ENCODE data around the gene SHC3. TPM values are rescaled to one million over a fixed set of nuclear protein-coding genes. Genes with fewer than 3 reads are reported as not detected.
"Not testable (repeated sequence)": the region's sequence is repeated elsewhere in the genome, so short reads cannot be mapped to it uniquely, and the experiment has no call there.

SHC3 gene
- total RNA-seq, result 10 to 100 TPM in 5 of 8 experiments, 1 to 10 TPM in 3; 4.6 to 40.7 (median 10.7) TPM

GRCh38 chr9:89177944-89178829 is at the start of gene SHC3:
SHC3 (minus strand) TSS chr9:89178818; CDS start chr9:89178460, 358 bp downstream.
- in situ Hi-C loops (cut with MboI; ENCODE audit: low pct_unique_long_range_greater_than_20kb in 2 of 9, low sequenced_read_pairs in 9 of 9, unreplicated experiment in 9 of 9), result no loop called here
- peak within 1 kb of the TSS; percentile 50 to 87 (median 68) for H3K4me3 ChIP-seq
- H3K4me1 ChIP-seq (replicated peaks in 1 of 2), result peaks cover 21 to 23% of the 10 kb centered on the region in 2 donors
- peak within 1 kb of the TSS; percentile 59 to 90 for H3K27ac ChIP-seq
- 0 to 44% (median 3%) methylated on average over 1 to 13 of the region's 96 CpGs; no CpG with 5 or more reads in 3 of the 10 experiments for WGBS, 10 experiments
- ATAC-seq (replicated peaks in 6 of 8), result peak; percentile 4 to 54 (median 48)

DNA sequence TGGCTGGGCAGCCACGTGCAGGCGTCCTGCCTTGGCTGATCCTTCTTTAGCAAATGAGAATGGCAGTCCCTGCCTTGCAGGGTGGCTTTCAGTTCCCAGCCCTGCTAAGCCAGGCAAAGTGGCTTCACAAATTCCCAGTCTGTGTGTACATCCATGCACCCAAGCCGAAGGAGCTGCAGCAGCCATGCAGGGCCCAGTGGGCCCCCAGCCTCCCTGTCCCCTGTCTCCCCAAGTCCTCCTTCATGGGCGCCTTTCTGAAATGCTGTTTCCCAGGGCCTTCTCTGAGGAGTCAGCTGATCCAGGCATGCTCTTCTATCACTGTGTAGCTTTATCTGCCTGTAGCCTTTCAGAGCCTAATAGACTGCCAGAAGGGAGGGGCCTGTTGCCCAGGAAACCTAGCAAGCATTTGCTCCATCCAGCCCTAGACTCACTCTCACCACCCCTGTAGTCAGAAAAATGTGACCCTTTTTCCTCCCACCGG is 47.4 kb upstream of the SHC3 start:
- in situ Hi-C loops (cut with MboI; ENCODE audit: low pct_unique_long_range_greater_than_20kb in 2 of 9, low sequenced_read_pairs in 9 of 9, unreplicated experiment in 9 of 9), result no loop called here
- Histone ChIP-seq H3K4me1 (replicated peaks in 1 of 2) (peaks cover 15 to 19% of the 10 kb centered on the region in 2 donors), H3K27ac (peak overlapping the region; percentile 51 to 77), H3K4me3 (no peak overlapping the region)
- peak; percentile 80 to 100 (median 99) for ATAC-seq (replicated peaks in 6 of 8)
- 0 to 100% (median 7%) methylated on average over 1 to 3 of the region's 5 CpGs; no CpG with 5 or more reads in 5 of the 10 experiments for WGBS, 10 experiments

DNA sequence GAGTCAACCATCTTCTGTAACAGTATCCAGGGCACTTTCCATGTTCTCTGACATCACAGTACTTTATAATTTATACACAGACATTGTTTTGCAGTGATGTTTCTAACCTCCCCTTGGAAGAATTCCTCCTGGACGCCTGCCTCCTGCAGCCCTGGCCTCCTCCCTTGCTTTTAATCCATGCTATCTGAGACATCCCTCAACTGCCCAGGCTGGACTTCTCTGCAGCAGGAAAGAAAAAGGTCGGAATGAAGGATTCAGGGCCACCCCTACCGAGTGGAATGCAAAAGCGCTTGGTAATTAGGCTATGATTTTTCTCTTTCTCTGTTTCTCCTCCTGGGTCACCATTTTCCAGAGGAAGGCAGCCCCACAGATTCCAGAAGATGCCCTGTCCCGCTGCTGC is 47.0 kb upstream of the SHC3 start:
- H3K27ac ChIP-seq, result peak overlapping the region; percentile 51 to 77
- ATAC-seq (replicated peaks in 6 of 8), result peak in 6 of 8 experiments; percentile 12 to 50 (median 45)
- whole genome bisulfite sequencing, 10 experiments, result 22 to 83% (median 41%) methylated on average over 1 to 4 of the region's 5 CpGs; no CpG with 5 or more reads in 2 of the 10 experiments
- in situ Hi-C loops (cut with MboI; ENCODE audit: low pct_unique_long_range_greater_than_20kb in 2 of 9, low sequenced_read_pairs in 9 of 9, unreplicated experiment in 9 of 9), result no loop called here
- peaks cover 15 to 19% of the 10 kb centered on the region in 2 donors for H3K4me1 ChIP-seq (replicated peaks in 1 of 2)
- H3K4me3 ChIP-seq, result no peak overlapping the region

DNA sequence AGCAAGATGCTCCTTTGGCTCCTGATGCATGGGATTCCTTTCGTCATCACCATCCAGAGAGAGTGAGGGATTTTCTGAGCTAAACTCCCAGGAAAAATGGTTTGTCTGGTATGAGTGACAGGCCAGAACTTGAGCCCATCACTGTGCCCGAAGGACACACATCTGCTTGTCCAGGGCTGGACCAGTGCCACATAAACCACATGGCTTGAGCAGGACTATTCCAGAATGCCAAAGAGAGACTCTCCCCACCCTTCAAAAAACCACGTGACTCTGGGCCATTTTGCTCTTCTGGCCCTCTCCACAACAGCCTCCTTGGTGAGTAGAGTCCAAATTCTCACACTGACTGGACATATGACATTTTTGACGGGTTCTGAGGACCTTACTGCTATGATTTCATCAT is 46.4 kb upstream of the SHC3 start:
- Histone ChIP-seq H3K4me3 (no peak overlapping the region), H3K4me1 (replicated peaks in 1 of 2) (peaks cover 15 to 19% of the 10 kb centered on the region in 2 donors), H3K27ac (no peak overlapping the region)
- in situ Hi-C loops (cut with MboI; ENCODE audit: low pct_unique_long_range_greater_than_20kb in 2 of 9, low sequenced_read_pairs in 9 of 9, unreplicated experiment in 9 of 9), result no loop called here
- 5 to 100% (median 79%) methylated on average over 1 to 4 of the region's 4 CpGs for WGBS, 10 experiments
- ATAC-seq (replicated peaks in 6 of 8), result no peak

GRCh38 chr9:89224633-89225032 is 46.0 kb upstream of the SHC3 start:
- Histone ChIP-seq H3K27ac (no peak overlapping the region), H3K4me3 (no peak overlapping the region), H3K4me1 (replicated peaks in 1 of 2) (peaks cover 15 to 19% of the 10 kb centered on the region in 2 donors)
- in situ Hi-C loops (cut with MboI; ENCODE audit: low pct_unique_long_range_greater_than_20kb in 2 of 9, low sequenced_read_pairs in 9 of 9, unreplicated experiment in 9 of 9), result no loop called here
- ATAC-seq (replicated peaks in 6 of 8), result no peak
- 50 to 100% (median 94%) methylated on average over 1 to 4 of the region's 4 CpGs; no CpG with 5 or more reads in 1 of the 10 experiments for WGBS, 10 experiments

DNA sequence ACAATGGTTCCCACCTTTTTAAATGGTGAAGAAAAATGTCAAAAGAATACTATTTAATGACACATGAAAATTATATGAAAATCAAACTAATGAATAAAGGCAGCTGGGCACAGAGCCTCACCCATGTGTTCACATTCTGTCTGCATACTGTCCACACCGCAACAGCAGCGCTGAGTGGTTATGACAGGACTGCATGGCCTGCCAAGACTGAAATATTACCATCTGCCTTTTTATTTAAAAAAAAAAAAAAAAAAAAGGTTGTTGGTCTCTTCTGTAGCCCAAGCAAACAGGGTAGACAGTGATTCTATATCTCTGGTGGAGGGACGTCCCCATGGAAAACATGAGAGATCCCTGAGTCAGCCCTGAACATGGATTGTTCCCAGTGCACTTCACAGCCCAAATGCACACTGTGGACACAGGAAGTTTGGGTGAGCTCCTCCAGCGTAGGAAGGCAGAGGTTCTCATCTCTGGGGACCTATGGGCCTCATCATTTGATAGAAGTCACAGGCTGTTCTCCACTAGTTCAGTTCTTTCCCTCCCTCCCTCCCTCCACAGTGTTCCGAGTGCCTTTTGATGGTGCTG is 44.9 kb upstream of the SHC3 start:
- no peak overlapping the region for H3K27ac ChIP-seq
- H3K4me3 ChIP-seq, result no peak overlapping the region
- 17 to 100% (median 83%) methylated on average over 1 to 4 of the region's 5 CpGs; no CpG with 5 or more reads in 1 of the 10 experiments for WGBS, 10 experiments
- peak in 3 of 8 experiments; percentile 80 to 83 (median 82) for ATAC-seq (replicated peaks in 6 of 8)
- peaks cover 19 to 25% of the 10 kb centered on the region in 2 donors for H3K4me1 ChIP-seq (replicated peaks in 1 of 2)
- in situ Hi-C loops (cut with MboI; ENCODE audit: low pct_unique_long_range_greater_than_20kb in 2 of 9, low sequenced_read_pairs in 9 of 9, unreplicated experiment in 9 of 9), result no loop called here

DNA sequence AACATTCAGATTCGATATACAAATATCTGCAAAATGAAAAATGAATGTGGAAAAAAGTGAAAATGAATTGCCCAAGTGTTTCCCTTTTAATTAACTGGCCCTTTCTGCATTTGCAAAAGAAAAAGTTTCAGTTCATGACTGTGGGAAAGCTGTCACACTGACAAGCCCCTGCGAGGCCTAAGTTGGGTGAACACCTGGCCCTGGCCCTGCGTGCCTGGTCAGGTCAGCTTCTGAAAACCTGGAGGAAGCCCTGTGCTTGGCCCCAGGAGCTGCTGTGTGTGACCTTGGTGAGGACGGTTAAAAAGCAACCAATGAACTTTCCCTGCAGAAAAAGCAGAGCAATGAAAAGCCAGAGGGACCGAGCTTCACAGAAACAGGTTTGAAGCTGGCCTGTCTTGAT is 41.0 kb upstream of the SHC3 start:
- WGBS, 10 experiments, result 0 to 88% (median 65%) methylated on average over 1 to 5 of the region's 5 CpGs; no CpG with 5 or more reads in 2 of the 10 experiments
- no peak overlapping the region for H3K4me3 ChIP-seq
- in situ Hi-C loops (cut with MboI; ENCODE audit: low pct_unique_long_range_greater_than_20kb in 2 of 9, low sequenced_read_pairs in 9 of 9, unreplicated experiment in 9 of 9), result no loop called here
- no peak overlapping the region for H3K27ac ChIP-seq
- ATAC-seq (replicated peaks in 6 of 8), result no peak
- peaks cover 8 to 15% of the 10 kb centered on the region in 2 donors for H3K4me1 ChIP-seq (replicated peaks in 1 of 2)

- H3K4me3 ChIP-seq, result no peak overlapping the region
- H3K4me1 ChIP-seq (replicated peaks in 1 of 2), result peaks cover 8 to 15% of the 10 kb centered on the region in 2 donors
- WGBS, 10 experiments, result 8 to 46% (median 29%) methylated on average over 3 to 11 of the region's 11 CpGs
- in situ Hi-C loops (cut with MboI; ENCODE audit: low pct_unique_long_range_greater_than_20kb in 2 of 9, low sequenced_read_pairs in 9 of 9, unreplicated experiment in 9 of 9), result no loop called here
- ATAC-seq (replicated peaks in 6 of 8), result peak in 5 of 8 experiments; percentile 95 to 100 (median 100)
- H3K27ac ChIP-seq, result no peak overlapping the region
These were observed 39.7 kb upstream of the SHC3 start for GRCh38 chr9:89218040-89218928.

- Histone ChIP-seq H3K4me3 (no peak overlapping the region), H3K27ac (no peak overlapping the region), H3K4me1 (replicated peaks in 1 of 2) (peaks cover 8 to 15% of the 10 kb centered on the region in 2 donors)
- no peak for ATAC-seq (replicated peaks in 6 of 8)
- WGBS, 10 experiments, result 71 to 100% (median 80%) methylated on average over 1 to 3 of the region's 3 CpGs; no CpG with 5 or more reads in 3 of the 10 experiments
- in situ Hi-C loops (cut with MboI; ENCODE audit: low pct_unique_long_range_greater_than_20kb in 2 of 9, low sequenced_read_pairs in 9 of 9, unreplicated experiment in 9 of 9), result no loop called here
These were observed 36.7 kb upstream of the SHC3 start for GRCh38 chr9:89215342-89215741.

- in situ Hi-C loops (cut with MboI; ENCODE audit: low pct_unique_long_range_greater_than_20kb in 2 of 9, low sequenced_read_pairs in 9 of 9, unreplicated experiment in 9 of 9), result no loop called here
- Histone ChIP-seq H3K4me1 (replicated peaks in 1 of 2) (peaks cover 3 to 9% of the 10 kb centered on the region in 2 donors), H3K27ac (no peak overlapping the region), H3K4me3 (no peak overlapping the region)
- ATAC-seq (replicated peaks in 6 of 8), result no peak
- 67 to 100% (median 92%) methylated on average over 1 to 3 of the region's 3 CpGs; no CpG with 5 or more reads in 1 of the 10 experiments for WGBS, 10 experiments
These were observed 34.8 kb upstream of the SHC3 start for GRCh38 chr9:89213396-89213880.

DNA sequence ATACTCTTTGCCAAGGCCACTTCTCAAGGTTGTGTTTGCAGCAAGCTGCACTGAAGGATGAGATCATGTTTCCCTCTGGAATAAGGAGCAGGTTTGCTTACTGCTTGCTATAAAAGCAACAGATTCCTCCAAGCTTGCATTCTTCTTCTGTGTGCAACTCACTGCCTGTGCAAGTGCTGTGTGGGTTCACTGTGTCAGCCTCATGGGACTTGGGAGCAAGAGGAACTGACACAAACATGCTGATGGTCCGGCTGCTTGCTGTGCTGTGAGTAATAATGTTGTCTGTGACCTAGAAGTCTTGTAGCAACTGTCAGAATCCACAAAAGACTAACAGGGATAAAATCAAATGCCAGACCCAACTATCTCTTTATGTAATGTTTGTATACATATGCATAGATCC is 33.6 kb upstream of the SHC3 start:
- WGBS, 10 experiments, result 0 to 100% (median 100%) methylated on average over 1 of the region's 1 CpG; no CpG with 5 or more reads in 7 of the 10 experiments
- in situ Hi-C loops (cut with MboI; ENCODE audit: low pct_unique_long_range_greater_than_20kb in 2 of 9, low sequenced_read_pairs in 9 of 9, unreplicated experiment in 9 of 9), result no loop called here
- Histone ChIP-seq H3K27ac (no peak overlapping the region), H3K4me1 (replicated peaks in 1 of 2) (no peaks in the 10 kb centered on the region), H3K4me3 (no peak overlapping the region)
- no peak for ATAC-seq (replicated peaks in 6 of 8)

GRCh38 chr9:89209311-89209710 is 30.7 kb upstream of the SHC3 start:
- in situ Hi-C loops (cut with MboI; ENCODE audit: low pct_unique_long_range_greater_than_20kb in 2 of 9, low sequenced_read_pairs in 9 of 9, unreplicated experiment in 9 of 9), result not testable (repeated sequence)

More at GRCh38 chr9:89209311-89209710, 30.7 kb upstream of the SHC3 start:
- not testable (repeated sequence) for H3K4me3 ChIP-seq; H3K4me1 ChIP-seq (replicated peaks in 1 of 2); H3K27ac ChIP-seq; ATAC-seq (replicated peaks in 6 of 8)
- 87 to 100% (median 98%) methylated on average over 1 to 9 of the region's 21 CpGs; no CpG with 5 or more reads in 6 of the 10 experiments for WGBS, 10 experiments

Data from motor neuron (in vitro differentiated cells).